GM12865 (cell line): ENCODE results near the gene MYBPHL.
"Not testable (repeated sequence)": the region's sequence is repeated elsewhere in the genome, so short reads cannot be mapped to it uniquely, and the experiment has no call there.

Source experiments
- DNase-seq: peaks from one replicate; pipeline ENCODE4 v3.0.0; 2010; ENCODE audit warnings: low read depth
- H3K4me3 ChIP-seq: 2 replicates; pipeline ENCODE4 v1.5.1; 2011; ENCODE audit warnings: mild to moderate bottlenecking, low read depth, low read length, control low read depth
- TF ChIP-seq, protein P1 (sequence below): IDR thresholded peaks from 2 replicates; pipeline ENCODE4 v1.5.1; 2011; ENCODE audit warnings: low read length, control low read depth, low read depth, inconsistent platforms; ENCODE audit not compliant: insufficient read depth; ENCODE audit errors: missing control alignments

Gene MYBPHL

DNA sequence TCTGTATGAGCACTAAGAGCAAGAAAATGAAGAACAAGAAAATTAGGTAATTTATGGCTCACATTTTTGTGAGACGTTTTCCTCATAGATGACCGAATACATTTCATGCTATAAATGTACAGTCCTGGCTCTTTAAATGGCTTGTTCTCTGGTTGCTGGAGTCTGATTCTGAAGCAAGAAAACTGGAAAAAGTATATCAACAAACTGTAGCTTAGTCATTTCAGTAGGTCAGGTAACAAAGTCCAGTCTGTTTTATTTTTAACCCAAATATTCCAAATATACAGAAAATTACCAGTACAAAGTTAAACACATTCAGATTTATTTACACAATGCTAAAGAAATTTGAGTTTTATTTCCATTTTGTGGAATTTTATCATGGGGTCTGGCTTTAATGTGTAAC is 2.5 kb upstream of the MYBPHL start:
- DNase-seq = no peak
- H3K4me3 ChIP-seq = no peak overlapping the region
- TF ChIP-seq, protein P1, sequence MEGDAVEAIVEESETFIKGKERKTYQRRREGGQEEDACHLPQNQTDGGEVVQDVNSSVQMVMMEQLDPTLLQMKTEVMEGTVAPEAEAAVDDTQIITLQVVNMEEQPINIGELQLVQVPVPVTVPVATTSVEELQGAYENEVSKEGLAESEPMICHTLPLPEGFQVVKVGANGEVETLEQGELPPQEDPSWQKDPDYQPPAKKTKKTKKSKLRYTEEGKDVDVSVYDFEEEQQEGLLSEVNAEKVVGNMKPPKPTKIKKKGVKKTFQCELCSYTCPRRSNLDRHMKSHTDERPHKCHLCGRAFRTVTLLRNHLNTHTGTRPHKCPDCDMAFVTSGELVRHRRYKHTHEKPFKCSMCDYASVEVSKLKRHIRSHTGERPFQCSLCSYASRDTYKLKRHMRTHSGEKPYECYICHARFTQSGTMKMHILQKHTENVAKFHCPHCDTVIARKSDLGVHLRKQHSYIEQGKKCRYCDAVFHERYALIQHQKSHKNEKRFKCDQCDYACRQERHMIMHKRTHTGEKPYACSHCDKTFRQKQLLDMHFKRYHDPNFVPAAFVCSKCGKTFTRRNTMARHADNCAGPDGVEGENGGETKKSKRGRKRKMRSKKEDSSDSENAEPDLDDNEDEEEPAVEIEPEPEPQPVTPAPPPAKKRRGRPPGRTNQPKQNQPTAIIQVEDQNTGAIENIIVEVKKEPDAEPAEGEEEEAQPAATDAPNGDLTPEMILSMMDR = no peak

DNA sequence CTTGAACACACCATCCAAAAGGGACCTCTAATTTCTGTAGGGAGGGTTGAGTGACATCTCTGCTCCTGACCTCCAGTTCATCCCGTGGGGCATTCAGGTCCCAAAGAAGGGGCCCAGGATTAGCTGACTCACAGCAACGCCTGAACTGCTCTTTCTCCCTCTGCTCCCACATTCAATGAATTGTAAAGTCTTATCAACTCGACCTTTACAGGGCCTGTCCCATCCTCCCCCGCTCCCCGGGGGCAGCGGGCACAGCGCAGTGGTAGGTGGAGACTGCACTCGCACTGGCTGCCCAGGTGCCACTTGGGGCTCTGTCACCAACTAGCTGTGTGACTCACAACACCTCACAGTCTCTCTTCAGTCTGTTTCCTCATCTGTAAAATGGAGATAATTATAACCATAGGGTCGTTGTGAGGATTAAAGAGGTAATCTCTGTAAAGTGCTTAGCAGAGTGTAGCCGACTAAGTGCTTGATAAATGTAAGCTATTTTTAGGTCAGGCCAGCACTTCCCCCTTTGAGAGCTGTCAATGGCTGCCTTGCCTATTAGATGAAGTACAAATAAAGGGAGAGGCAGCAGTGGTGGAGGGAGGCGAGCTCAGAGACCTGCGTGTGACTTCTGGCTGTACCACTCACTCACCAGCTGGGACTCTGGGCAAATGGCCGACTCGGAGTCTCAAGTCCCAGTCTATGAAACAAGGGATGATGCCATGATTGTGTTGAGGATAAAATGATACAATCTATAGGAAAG is 637 bp upstream of the MYBPHL start:
- no peak for DNase-seq

DNA sequence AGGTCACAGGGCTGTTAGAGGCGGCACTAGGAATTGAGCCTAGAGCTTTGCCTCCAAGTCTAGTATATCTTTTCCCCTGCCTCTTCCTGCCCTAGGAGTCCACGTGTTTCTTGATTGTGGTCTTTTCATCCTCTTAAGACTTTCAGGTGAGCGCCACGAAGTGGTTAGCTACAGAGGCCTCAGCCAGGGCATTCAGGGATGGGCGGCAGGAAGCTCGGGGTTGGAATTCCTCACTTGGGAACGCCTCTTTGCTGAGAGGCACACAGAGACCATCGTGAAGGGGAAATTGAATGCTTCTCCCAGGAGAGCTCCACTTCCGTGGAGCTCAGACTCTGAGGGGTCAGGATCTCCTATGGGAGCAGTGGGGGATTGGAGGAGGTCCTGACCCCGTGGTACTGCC is 820 bp downstream of the MYBPHL start:
- DNase-seq, H3K4me3 ChIP-seq: not testable (repeated sequence)

More for the DNA sequence above, 637 bp upstream of the MYBPHL start:
- no peak overlapping the region for H3K4me3 ChIP-seq
- TF ChIP-seq, protein P1 = no peak

DNA sequence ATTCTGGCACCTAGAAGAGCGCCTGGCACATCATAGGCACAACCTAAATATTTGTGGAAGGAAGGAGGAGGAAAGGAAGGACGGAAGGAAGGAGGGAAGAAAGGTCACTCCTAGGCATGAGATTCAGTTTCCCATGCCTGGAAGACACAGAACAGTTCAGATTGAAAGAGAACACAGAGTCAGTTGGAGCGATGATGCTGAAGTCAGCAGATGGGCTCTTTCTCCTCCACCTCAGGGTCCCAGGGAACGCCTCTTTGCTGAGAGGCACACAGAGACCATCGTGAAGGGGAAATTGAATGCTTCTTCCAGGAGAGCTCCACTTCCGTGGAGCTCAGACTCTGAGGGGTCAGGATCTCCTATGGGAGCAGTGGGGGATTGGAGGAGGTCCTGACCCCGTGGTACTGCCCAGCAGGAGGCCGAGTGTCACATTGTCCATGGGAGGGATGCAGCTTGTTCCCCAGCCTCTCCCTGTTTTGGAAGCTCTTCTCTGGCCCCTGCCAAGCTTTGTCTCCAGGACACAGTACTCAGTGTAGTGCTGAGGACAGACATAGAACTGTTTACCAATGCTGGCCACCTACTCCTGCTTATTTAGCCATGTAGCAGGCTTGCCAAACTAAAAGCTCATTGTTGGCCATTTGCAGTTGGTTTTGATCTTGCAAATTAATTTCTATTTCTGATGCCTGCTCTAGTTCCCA is 2.4 kb downstream of the MYBPHL start:
- no peak overlapping the region for H3K4me3 ChIP-seq
- no peak for DNase-seq
- TF ChIP-seq, protein P1 = no peak

DNA sequence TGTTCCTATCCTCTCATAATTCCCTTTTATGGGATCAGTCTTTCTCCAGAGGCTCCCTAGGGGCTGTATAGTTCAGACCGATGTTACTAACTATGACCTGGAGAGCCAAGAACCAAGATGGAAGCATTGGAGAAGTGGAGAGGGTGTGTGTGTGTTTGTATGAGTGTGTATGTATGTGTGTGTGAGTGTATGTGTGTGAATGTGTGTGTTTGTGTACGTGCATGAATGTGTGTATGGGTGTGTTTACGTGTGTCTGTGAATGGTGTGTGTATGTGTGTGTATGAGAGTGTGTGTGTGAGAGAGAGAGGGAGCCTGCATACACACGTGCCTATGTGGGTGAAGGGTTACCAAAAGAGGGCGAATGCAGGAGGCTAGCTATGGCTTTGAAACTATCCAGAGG is 4.9 kb downstream of the MYBPHL start:
- H3K4me3 ChIP-seq = no peak overlapping the region
- TF ChIP-seq, protein P1 = no peak
- no peak for DNase-seq

DNA sequence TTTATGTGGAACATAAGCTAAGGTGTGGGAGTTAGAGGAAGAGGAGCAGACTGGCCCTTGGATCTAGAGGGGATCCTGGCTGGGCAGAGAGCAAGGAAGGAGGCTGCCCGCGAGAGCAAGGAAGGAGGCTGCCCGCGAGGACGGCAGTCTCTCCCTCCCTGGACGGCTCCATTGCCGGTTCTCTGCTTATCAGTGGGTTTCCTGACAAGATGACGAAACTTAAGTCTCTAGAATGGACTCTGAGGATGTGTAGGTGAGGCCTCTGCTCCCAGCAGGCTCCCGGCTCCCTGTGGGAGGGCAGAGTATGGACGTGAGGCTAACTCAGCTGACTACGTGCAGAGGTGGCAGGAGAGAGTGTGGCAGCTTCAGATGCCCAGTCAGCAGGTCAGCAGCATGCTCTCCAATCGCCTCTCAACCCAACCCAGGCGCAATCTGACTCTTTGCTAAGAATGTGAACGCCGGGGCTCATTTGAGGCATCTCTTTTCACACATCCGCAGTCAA is 6.1 kb downstream of the MYBPHL start:
- TF ChIP-seq, protein P1 = no peak
- DNase-seq = no peak
- no peak overlapping the region for H3K4me3 ChIP-seq

DNA sequence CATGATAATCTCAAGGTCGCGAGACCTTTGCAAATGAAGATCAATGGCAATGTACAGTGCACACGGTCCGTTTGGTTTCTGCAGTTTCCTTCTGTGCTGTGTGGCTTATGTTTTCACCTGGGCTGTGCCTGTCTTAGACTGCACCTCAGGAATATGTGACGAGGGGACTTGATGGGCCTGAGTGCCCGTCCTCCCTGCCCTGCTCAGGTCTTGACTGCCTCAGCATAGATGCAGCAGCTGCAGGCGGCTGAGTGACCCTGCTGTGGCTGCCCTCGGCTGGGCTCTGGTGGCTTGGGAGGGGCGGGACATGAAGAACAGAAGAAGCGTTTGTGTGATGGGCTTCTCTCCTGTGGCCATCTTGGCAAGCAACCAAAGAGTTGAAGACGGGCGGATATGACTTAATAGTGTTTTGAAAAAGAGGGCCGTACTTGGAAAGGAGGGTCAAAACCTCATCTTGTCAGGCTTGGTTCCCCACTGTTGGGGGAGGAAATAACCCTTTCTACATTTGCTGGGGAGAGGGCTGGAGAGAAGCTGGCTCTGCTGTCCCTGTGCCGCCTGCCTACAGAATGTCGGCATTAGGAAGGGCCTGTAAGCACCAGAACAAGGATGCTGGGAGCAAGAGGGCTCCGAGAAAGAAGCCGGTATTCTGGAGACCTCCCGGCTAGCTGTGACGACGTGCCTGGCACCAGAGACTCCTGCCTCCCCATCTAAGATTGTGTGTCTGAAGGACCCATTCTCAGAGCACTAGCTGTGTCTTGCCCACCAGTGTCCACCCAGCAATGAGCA is 7.1 kb downstream of the MYBPHL start:
- TF ChIP-seq, protein P1 = no peak
- no peak overlapping the region for H3K4me3 ChIP-seq
- no peak for DNase-seq
